ENCODE results near the gene MEOX1.

Gene MEOX1

GRCh38 chr17:43591001-43591400 is 70.7 kb downstream of the MEOX1 start:
- DNase-seq (ENCODE audit: low read depth): peak; percentile 67
